ENCODE data around the gene ACSF3.
"Not testable (repeated sequence)": the region's sequence is repeated elsewhere in the genome, so short reads cannot be mapped to it uniquely, and the experiment has no call there.

Gene ACSF3

GRCh38 chr16:89072548-89073130, 21.0 kb upstream of the ACSF3 start:
- no peak for DNase-seq (ENCODE audit: low read depth in 1 of 2, low spot score in 1 of 2)

DNA sequence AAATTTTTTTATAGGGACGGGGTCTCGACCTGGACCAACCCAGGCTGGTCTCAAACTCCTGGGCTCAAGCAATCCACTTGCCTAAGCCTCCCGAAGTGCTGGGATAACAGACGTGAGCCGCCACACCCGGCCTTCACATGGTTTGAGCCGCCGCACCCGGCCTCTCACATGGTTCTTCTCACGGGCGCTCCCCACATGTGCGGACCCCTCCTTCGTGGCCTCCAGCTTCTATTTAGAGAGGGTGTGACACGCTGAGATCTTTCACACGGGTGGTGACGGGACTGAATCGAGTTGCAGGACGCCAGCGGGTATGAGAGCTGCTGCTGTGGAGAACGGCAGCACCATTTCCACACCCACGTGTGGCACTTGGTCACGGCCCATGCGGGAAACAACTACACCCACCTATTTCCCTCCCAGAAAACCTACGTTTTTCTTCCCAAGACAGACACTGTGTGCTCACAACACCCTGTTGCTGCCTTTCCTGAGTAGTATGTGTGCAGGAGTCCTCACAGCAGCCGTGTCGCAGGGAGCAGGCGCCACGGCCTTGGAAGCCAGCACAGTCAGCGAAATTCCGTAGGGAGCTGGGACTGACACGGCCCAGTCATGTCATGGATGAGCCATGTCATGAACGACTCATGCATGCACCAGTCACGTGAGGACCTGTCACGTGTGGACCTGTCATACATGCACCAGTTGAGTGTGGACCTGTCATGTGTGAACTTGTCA, 20.1 kb upstream of the ACSF3 start:
- no peak for DNase-seq (ENCODE audit: low read depth in 1 of 2, low spot score in 1 of 2)

DNA sequence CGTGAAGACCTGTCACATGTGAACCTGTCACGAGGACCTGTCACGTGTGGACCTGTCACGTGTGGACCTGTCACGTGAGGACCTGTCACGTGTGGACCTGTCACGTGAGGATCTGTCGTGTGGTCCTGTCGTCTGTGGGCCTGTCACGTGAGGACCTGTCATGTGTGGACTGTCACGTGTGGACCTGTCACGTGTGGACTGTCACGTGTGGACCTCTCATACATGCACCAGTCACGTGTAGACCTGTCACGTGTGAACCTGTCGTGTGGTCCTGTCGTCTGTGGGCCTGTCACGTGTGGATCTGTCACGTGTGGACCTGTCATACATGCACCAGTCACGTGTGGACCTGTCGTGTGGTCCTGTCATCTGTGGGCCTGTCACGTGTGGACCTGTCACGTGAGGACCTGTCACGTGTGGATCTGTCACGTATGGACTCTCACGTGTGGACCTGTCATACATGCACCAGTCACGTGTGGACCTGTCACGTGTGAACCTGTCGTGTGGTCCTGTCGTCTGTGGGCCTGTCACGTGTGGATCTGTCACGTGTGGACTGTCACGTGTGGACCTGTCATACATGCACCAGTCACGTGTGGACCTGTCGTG, 19.5 kb upstream of the ACSF3 start:
- DNase-seq (ENCODE audit: low read depth in 1 of 2, low spot score in 1 of 2): not testable (repeated sequence)

DNA sequence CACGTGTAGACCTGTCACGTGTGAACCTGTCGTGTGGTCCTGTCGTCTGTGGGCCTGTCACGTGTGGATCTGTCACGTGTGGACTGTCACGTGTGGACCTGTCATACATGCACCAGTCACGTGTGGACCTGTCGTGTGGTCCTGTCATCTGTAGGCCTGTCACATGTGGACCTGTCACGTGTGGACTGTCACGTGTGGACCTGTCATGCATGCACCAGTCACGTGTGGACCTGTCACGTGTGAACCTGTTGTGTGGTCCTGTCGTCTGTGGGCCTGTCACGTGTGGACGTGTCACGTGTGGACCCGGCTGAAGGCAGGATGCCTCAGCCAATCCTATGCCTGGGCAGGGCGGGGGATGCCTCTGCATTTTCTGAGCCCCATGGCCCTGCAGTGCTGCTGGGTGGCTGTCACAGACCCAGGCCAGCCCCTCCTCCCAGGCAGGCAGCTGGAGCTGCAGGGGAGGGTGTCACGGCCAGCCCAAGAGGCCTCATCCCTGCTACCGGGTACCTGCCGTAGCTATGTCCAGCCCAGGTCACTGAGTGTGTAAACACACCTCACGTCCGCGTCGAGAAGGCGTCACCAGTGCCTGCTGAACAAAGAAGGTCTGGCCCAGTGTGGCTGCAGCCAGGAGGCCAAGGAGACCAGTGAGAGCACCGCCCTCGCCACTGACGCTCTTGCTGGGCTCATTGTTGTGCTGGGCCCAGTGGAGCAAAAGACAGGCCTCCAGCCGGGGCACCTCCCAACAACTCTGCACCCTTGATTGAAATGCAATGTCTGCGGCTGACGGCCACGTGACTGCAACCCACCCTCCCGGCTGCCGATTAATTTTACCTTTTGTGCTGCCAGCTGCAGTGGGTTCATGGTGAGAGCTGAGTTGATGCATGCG, 18.6 kb upstream of the ACSF3 start:
- DNase-seq (ENCODE audit: low read depth in 1 of 2, low spot score in 1 of 2): no peak

- no peak for DNase-seq (ENCODE audit: low read depth in 1 of 2, low spot score in 1 of 2)
These were observed 17.5 kb upstream of the ACSF3 start for GRCh38 chr16:89076159-89076558.

- DNase-seq (ENCODE audit: low read depth in 1 of 2, low spot score in 1 of 2): no peak
These were observed 16.6 kb upstream of the ACSF3 start for GRCh38 chr16:89077076-89077475.

- DNase-seq (ENCODE audit: low read depth in 1 of 2, low spot score in 1 of 2): no peak
These were observed 15.5 kb upstream of the ACSF3 start for GRCh38 chr16:89078172-89078571.

DNA sequence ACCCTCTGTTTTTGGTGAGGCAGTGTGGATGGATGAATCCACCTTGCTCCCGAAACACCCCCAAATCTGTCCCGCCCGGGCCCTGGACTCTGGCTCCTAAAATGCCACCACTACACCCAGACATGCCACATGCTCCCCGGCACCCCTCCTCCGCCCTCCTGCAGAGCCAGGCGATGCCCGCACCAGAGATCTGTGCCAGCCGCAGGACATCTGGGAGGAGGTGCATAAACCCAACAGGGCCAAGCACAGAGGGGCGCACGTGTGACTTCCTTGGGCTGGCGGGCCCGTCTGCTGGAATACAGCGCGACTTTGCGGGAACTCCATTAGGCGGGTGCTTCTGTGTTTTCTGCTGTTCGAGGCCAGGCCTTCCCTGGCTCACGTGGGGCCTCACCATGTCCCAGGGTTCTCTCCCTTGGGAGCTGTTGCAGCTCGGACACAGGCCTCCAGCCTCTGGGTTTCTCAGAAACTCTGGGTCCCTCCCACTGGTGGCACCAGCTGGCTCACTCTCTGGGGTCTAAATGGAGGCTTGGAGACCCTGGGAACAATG, 14.1 kb upstream of the ACSF3 start:
- no peak for DNase-seq (ENCODE audit: low read depth in 1 of 2, low spot score in 1 of 2)

DNA sequence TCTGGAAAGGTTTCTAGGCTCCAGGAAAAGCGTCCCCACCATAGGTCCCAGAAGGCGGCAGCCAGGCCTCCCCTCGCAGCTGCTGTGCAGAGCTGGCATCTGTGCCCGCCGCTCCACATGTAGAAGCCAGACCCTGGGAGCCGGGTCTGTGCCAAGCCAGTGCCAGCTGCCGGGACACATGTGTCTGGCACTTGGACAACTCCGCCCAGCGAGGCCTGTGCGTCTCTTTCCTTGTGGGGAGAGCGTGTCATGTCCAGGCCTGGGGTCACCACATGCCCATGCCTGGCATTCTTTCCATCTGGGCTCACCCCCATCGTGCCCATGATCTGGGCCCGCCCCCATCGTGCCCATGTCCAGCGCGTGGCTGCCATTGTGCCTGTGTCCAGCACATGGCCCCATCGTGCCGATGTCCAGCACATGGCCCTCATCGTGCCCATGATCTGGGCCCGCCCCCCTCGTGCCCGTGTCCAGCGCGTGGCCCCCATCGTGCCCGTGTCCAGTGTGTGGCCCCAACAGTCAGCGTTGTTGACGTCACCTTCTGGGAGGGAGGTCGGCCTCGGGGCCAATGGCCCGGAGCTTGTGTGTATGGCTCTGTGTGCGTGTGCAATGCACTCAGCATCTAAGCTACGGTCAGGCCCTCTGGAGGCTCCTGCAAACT, 13.3 kb upstream of the ACSF3 start:
- DNase-seq (ENCODE audit: low read depth in 1 of 2, low spot score in 1 of 2): no peak

GRCh38 chr16:89081556-89081955, 12.1 kb upstream of the ACSF3 start:
- no peak for DNase-seq (ENCODE audit: low read depth in 1 of 2, low spot score in 1 of 2)

GRCh38 chr16:89084411-89084810, 9.2 kb upstream of the ACSF3 start:
- no peak for DNase-seq (ENCODE audit: low read depth in 1 of 2, low spot score in 1 of 2)

GRCh38 chr16:89084814-89085612, 8.6 kb upstream of the ACSF3 start:
- no peak for DNase-seq (ENCODE audit: low read depth in 1 of 2, low spot score in 1 of 2)

DNA sequence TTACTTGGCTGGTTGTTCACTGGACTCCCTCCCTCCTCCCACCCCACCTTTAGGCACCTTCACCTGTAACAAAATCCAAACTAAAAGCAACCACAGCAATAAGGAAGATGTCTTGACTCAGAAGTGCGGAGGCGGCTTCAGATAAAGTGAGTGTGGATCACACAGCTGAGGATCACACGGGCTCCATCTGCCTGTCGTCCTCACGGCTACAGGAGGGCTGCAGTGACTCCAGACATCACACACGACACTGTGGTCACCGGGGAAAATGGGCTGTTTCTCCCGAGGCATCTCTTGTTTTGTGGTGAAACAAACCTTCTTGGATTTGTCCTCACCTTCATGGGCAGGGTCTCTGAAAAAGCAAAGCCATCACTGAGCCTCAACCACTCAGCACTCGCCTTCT, 7.9 kb upstream of the ACSF3 start:
- no peak for DNase-seq (ENCODE audit: low read depth in 1 of 2, low spot score in 1 of 2)

DNA sequence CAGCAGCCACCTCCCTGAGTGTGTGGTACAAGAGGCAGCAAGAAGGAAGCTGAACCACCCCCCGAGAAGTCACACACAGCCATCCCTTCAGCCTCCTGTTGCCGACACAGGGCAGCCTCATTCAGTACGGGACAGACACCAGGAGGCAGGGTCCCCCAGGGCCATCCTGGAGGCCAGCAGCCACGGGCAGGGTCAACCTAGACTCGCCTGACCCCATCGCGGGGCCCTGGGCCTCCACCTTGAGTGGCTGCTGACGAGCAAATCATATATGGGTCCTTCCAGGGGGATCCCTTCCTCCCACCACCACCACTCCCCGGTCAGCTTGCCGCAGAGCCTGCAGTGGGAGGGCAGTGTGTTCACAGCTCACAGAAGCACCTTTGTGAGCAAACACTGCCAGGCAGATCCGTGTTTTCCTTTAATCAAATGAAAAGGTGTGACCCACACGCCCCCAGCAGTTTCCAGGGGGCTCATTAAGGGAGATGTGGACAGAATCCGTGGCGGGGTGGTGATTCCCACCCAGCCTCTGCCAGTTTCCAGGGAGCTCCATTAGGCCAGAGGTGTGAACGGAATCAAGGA, 5.6 kb upstream of the ACSF3 start:
- DNase-seq (ENCODE audit: low read depth in 1 of 2, low spot score in 1 of 2): no peak

- DNase-seq (ENCODE audit: low read depth in 1 of 2, low spot score in 1 of 2): no peak
These were observed 4.5 kb upstream of the ACSF3 start for GRCh38 chr16:89089120-89089519.

- no peak for DNase-seq (ENCODE audit: low read depth in 1 of 2, low spot score in 1 of 2)
These were observed 3.4 kb upstream of the ACSF3 start for GRCh38 chr16:89090182-89090630.

DNA sequence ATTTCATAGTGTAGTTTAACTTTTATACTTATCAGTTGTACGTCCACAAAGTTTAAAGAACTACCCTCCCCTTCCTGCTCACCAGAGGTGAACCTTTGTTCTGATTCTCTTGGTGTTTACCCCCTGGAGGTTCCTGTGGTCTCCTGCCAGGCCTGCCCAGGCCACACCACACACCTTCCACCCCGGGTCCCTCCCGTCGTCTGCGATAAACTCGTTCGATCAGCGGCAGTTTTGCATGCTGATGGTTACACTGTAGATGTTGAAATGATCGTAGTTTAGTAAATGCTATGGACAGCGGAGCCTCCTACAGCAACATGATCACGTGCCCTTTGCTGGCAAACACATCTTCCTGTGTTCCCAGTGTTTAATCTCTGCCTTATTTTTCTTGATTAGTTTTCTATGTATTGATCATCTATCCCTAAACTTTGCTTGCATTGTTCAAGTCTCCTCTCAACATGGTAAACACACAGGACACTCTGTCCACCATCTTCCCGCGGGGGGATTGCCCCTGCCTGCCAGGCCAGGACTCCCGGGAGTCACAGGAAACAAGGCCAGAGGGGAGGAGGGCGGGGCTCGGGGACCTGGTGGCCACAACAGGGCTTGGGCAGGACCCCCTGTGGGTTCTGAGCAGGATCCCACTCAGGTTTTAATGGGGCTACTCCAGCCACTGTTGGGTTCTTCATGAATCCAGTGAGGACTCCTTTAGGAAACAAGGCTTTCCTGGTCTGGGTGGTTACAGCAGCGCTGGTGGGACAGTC, 2.8 kb upstream of the ACSF3 start:
- no peak for DNase-seq (ENCODE audit: low read depth in 1 of 2, low spot score in 1 of 2)

DNA sequence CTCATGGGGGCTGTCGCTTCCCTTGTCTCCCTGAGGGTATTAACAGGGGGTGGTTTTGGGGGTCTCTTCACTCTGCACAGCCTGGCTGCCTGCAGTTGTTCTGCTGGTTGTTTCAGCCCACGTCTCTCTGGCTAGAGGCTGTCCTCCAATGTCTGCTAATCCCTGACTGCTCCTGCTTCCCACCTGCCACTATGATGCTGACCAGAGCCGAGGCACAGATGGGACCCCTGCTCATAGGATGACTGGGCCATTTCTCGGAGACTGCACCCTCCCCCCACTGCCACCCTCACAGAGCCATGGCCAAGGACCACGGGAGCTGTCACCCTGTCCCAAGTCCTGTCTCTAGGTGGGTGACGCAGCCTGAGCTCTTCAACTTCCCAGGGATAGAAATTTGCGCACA, 1.6 kb upstream of the ACSF3 start:
- DNase-seq (ENCODE audit: low read depth in 1 of 2, low spot score in 1 of 2): no peak

GRCh38 chr16:89093252-89093601, 425 bp upstream of the ACSF3 start:
- not testable (repeated sequence) for DNase-seq (ENCODE audit: low read depth in 1 of 2, low spot score in 1 of 2)

Measured in activated T-helper 1 cell treated with anti-CD3 and anti-CD28 coated beads, Interleukin-2, amount 50 U/mL, for 16 hours (primary cell).